Esophagus muscularis mucosa (tissue), 3 donors: Measurements from ENCODE around the gene SH3PXD2A.

Source experiments
- CTCF ChIP-seq, 3 experiments: fragments of 200-600 bp in 2 of 3; fragments of 450-650 bp in 1 of 3; sonication (generic) in 2 of 3; IDR thresholded peaks; one replicate each; pipeline ENCODE4 v1.5.1; 2017 to 2019; ENCODE audit warnings: antibody characterized with exemption in 3 of 3, mild to moderate bottlenecking in 2 of 3, moderate library complexity in 1 of 3
- EP300 ChIP-seq: sonication (generic); formaldehyde crosslinking; IDR thresholded peaks from one replicate; pipeline ENCODE4 v1.6.1; 2017; ENCODE audit warnings: antibody characterized with exemption

GRCh38 chr10:103557455-103557854 is 297.9 kb downstream of the SH3PXD2A start:
- TF ChIP-seq EP300: no peak
- no peak for TF ChIP-seq CTCF (IDR thresholded peaks at IDR 0.05)
